ENCODE data around the gene EXOG.

Gene EXOG

GRCh38 chr3:38496131-38496910 lies at the start of gene EXOG:
Gene EXOG, plus strand, starts transcription at chr3:38496340. Its CDS starts 28 bp downstream, at chr3:38496368.
- peak; percentile 97 for DNase-seq (ENCODE audit: low spot score)

GRCh38 chr3:38446812-38447211 lies 49.3 kb upstream of the EXOG start:
- DNase-seq (ENCODE audit: low spot score): no peak

- DNase-seq (ENCODE audit: low spot score): no peak
These were observed 45.3 kb upstream of the EXOG start for GRCh38 chr3:38450853-38451252.

GRCh38 chr3:38453075-38453912 lies 42.8 kb upstream of the EXOG start, which contains the start of gene ACVR2B:
Gene ACVR2B, plus strand, starts transcription at chr3:38453890. Its CDS starts 433 bp downstream, at chr3:38454323.
- DNase-seq (ENCODE audit: low spot score): peak; percentile 92

- no peak for DNase-seq (ENCODE audit: low spot score)
These were observed 42.3 kb upstream of the EXOG start for GRCh38 chr3:38453913-38454177.

- DNase-seq (ENCODE audit: low spot score): peak; percentile 54
These were observed 41.8 kb upstream of the EXOG start for GRCh38 chr3:38454178-38454883.

- DNase-seq (ENCODE audit: low spot score): peak; percentile 96
These were observed 41.1 kb upstream of the EXOG start for GRCh38 chr3:38454884-38455638.

GRCh38 chr3:38455639-38456430 lies 40.3 kb upstream of the EXOG start:
- peak; percentile 57 for DNase-seq (ENCODE audit: low spot score)

- DNase-seq (ENCODE audit: low spot score): no peak
These were observed 38.8 kb upstream of the EXOG start for GRCh38 chr3:38457111-38458003.

GRCh38 chr3:38458796-38459498 lies 37.2 kb upstream of the EXOG start:
- DNase-seq (ENCODE audit: low spot score): no peak

- DNase-seq (ENCODE audit: low spot score): no peak
These were observed 36.6 kb upstream of the EXOG start for GRCh38 chr3:38459499-38460048.

- DNase-seq (ENCODE audit: low spot score): no peak
These were observed 35.5 kb upstream of the EXOG start for GRCh38 chr3:38460377-38461270.

- no peak for DNase-seq (ENCODE audit: low spot score)
These were observed 30.5 kb upstream of the EXOG start for GRCh38 chr3:38465588-38466154.

- no peak for DNase-seq (ENCODE audit: low spot score)
These were observed 27.4 kb upstream of the EXOG start for GRCh38 chr3:38468765-38469164.

- no peak for DNase-seq (ENCODE audit: low spot score)
These were observed 26.3 kb upstream of the EXOG start for GRCh38 chr3:38469852-38470251.

GRCh38 chr3:38471260-38471857 lies 24.8 kb upstream of the EXOG start:
- no peak for DNase-seq (ENCODE audit: low spot score)

- no peak for DNase-seq (ENCODE audit: low spot score)
These were observed 23.8 kb upstream of the EXOG start for GRCh38 chr3:38472342-38472741.
